OCI-LY3 (cell line): ENCODE results near the gene CD28.
A peak's percentile ranks its signal among the peaks of the same experiment; 100 is the strongest.

Experiments
- CTCF ChIP-seq: fragments of 200-600, 300-600 bp; sonication (generic); IDR thresholded peaks from 2 replicates; pipeline ENCODE4 v1.5.1; 2014; ENCODE audit warnings: antibody characterized with exemption, low read length, low read depth
- EZH2phosphoT487 ChIP-seq: fragments of 200-600 bp; shearing (Covaris generic); IDR thresholded peaks from 2 replicates; pipeline ENCODE4 v1.6.1; 2018; ENCODE audit warnings: antibody characterized with exemption, mixed run types, low read depth

- TF ChIP-seq CTCF: peak; percentile 84
- no peak for TF ChIP-seq EZH2phosphoT487
Observed at GRCh38 chr2:203782262-203782976, 76.0 kb downstream of the CD28 start.
